ENCODE results near the gene RUNX1.
A peak's percentile ranks its signal among the peaks of the same experiment; 100 is the strongest.

Gene RUNX1

DNA sequence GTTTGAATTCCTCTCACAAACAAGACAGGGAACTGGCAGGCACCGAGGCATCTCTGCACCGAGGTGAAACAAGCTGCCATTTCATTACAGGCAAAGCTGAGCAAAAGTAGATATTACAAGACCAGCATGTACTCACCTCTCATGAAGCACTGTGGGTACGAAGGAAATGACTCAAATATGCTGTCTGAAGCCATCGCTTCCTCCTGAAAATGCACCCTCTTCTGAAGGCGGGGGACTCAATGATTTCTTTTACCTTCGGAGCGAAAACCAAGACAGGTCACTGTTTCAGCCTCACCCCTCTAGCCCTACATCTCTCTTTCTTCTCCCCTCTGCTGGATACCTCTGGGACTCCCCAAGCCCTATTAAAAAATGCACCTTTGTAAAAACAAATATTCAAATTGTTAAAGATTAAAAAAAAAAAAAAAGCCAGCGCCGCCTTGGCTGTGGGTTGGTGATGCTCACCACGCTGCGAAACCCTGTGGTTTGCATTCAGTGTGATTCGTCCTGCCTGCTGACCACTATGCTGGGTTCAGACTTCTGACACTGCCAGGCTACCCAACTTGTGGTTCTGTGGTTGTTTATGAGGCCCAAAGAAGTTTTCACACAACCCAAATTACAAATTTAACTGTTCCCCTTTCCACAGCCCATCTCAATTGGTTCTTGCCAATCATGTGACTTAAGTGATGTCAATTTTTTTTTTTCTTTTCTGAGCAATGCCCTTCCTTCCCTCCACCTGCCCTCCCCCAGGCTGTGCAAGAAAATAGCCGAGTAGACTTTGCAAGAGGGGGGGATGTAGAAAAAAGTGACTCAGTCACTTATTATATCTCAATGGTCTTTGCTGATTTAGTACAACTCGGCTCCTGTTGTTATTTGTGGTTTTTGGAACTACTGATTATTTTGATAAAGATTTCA lies at the start of gene RUNX1:
Gene RUNX1, minus strand, starts transcription at position 597 of the 912 bp plus-strand sequence.
- in situ Hi-C loops (cut with HindIII; ENCODE audit: low sequenced_read_pairs): no loop called here

DNA sequence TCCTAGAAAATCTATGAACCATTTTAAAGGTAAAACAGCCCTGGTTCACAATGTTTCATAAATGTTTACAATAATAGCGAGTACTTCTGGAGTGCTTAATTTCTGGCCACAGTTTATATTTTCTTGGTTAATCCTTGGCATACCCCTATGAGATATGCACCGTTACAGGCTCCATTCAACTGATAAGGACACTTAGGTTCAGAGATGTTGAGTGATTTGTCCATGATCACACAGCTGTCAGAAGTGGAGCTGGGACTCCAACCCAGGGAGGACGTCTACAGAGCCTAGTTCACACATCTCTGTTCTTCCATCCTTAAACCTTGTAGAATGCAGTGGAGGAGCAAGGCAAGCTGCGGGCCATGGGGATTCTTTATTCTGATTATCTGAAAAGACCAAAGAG lies 48.4 kb upstream of the RUNX1 start:
- no peak for DNase-seq (ENCODE audit: low read depth)
- in situ Hi-C loops (cut with HindIII; ENCODE audit: low sequenced_read_pairs): no loop called here
- H3K4me3 ChIP-seq (ENCODE audit: low read depth, low read length): no peak overlapping the region
- TF ChIP-seq, protein P1, sequence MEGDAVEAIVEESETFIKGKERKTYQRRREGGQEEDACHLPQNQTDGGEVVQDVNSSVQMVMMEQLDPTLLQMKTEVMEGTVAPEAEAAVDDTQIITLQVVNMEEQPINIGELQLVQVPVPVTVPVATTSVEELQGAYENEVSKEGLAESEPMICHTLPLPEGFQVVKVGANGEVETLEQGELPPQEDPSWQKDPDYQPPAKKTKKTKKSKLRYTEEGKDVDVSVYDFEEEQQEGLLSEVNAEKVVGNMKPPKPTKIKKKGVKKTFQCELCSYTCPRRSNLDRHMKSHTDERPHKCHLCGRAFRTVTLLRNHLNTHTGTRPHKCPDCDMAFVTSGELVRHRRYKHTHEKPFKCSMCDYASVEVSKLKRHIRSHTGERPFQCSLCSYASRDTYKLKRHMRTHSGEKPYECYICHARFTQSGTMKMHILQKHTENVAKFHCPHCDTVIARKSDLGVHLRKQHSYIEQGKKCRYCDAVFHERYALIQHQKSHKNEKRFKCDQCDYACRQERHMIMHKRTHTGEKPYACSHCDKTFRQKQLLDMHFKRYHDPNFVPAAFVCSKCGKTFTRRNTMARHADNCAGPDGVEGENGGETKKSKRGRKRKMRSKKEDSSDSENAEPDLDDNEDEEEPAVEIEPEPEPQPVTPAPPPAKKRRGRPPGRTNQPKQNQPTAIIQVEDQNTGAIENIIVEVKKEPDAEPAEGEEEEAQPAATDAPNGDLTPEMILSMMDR (IDR thresholded peaks at IDR 0.05; ENCODE audit: low read depth, low read length, missing control alignments): no peak

More for the DNA sequence above, at the start of gene RUNX1:
- TF ChIP-seq, protein P1 (IDR thresholded peaks at IDR 0.05; ENCODE audit: low read depth, low read length, missing control alignments): no peak
- DNase-seq (ENCODE audit: low read depth): peak; percentile 84
- peak within 1 kb of the TSS; percentile 44 for H3K4me3 ChIP-seq (ENCODE audit: low read depth, low read length)

DNA sequence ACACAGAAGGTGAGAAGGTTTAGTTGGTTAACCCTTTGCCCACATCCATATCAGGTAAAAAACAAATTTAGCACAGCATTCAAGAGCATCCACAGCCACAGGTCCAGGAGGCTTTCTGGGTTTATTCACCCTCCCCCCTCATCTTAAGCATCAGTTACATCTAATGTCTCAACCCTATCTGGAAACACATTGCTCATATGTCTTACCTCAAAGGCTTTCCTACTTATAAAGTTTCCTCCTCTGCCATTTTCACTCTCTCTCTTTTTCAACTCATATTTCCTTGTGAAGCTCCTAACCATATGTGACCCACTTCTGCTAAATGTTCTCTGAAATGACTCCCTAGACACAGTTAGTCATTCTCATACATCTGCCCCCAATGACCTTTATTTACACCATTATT lies 47.9 kb upstream of the RUNX1 start:
- no peak overlapping the region for H3K4me3 ChIP-seq (ENCODE audit: low read depth, low read length)
- in situ Hi-C loops (cut with HindIII; ENCODE audit: low sequenced_read_pairs): no loop called here
- TF ChIP-seq, protein P1 (IDR thresholded peaks at IDR 0.05; ENCODE audit: low read depth, low read length, missing control alignments): no peak
- DNase-seq (ENCODE audit: low read depth): no peak

DNA sequence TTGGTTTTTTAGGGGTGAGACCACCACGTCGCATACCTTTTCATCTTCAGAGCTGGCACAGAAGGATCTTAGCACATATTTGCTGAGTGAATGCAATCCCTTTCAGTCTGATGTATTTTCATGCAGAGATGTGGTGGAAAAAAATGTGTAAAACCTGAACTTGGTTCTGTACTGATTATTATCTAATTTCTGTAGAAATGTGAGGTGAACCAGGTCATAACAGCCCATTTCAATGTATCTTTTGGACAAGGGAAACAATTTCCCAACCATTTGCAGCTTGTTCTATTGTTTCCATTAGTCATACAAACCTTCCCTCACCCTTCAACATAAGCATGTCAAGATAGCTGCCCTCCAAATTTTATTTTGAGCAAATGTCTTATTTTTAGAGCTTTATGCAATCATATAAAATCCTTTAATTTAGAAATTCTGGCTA lies 46.8 kb upstream of the RUNX1 start:
- TF ChIP-seq, protein P1 (IDR thresholded peaks at IDR 0.05; ENCODE audit: low read depth, low read length, missing control alignments): no peak
- no peak for DNase-seq (ENCODE audit: low read depth)
- in situ Hi-C loops (cut with HindIII; ENCODE audit: low sequenced_read_pairs): no loop called here
- no peak overlapping the region for H3K4me3 ChIP-seq (ENCODE audit: low read depth, low read length)

DNA sequence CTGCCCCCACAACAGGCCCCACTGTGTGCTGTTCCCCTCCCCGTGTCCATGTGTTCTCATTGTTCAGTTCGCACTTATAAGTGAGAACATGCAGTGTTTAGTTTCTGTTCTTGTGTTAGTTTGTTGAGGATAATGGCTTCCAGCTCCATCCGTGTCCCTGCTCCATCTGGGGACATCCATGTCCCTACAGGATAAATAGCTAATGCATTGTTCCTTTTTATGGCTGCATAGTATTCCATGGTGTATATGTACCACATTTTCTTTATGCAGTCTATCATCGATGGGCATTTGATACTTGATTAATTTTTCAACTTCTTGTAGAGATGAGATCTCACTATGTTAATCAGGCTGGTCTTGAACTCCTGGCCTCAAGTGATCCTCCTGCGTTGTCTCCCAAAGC lies 44.4 kb upstream of the RUNX1 start:
- in situ Hi-C loops (cut with HindIII; ENCODE audit: low sequenced_read_pairs): no loop called here
- DNase-seq (ENCODE audit: low read depth): no peak
- H3K4me3 ChIP-seq (ENCODE audit: low read depth, low read length): no peak overlapping the region
- TF ChIP-seq, protein P1 (IDR thresholded peaks at IDR 0.05; ENCODE audit: low read depth, low read length, missing control alignments): no peak

DNA sequence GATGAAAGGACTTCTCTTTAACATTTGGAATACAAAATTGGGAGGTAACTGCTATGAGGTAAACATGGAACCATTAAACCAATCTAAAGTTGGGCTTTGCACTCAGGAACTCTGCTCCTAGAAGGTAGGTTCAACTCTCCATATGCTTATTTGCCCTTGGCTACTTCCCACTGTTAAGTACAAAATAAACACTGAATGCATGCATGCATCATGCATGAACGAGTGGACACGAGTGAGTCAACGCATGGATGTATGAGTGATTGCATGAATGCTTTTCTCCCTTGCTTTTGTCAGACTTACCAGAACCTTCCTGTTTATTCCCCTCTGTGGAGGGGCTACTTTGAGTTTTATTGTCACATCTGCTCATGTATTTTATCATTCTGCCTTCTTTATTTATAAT lies 42.4 kb upstream of the RUNX1 start:
- H3K4me3 ChIP-seq (ENCODE audit: low read depth, low read length): no peak overlapping the region
- TF ChIP-seq, protein P1 (IDR thresholded peaks at IDR 0.05; ENCODE audit: low read depth, low read length, missing control alignments): no peak
- in situ Hi-C loops (cut with HindIII; ENCODE audit: low sequenced_read_pairs): no loop called here
- no peak for DNase-seq (ENCODE audit: low read depth)
